SK-N-SH treated with all-trans-retinoic acid at 6 μM for 48 hours (cell line): ENCODE measurements around the gene ATP6V0D1.

ENCODE experiments used
- ATAC-seq: fragments of 200-7000 bp; cut with Tn5 transposase; 3 replicates; pipeline ENCODE4 v1.9.1; 2020; ENCODE audit warnings: mild to moderate bottlenecking, moderate library complexity
- ARNTL ChIP-seq: fragments of 450-650 bp; formaldehyde crosslinking; IDR thresholded peaks from 2 replicates; pipeline ENCODE4 v1.5.0; 2020; ENCODE audit warnings: low read depth, mild to moderate bottlenecking, moderate library complexity, borderline replicate concordance
- BACH2 ChIP-seq: fragments of 250-450 bp; sonication (Bioruptor Pico); IDR thresholded peaks from 2 replicates; pipeline ENCODE4 v1.9.0; 2021; ENCODE audit warnings: mild to moderate bottlenecking, borderline replicate concordance
- CREB5 ChIP-seq: fragments of 250-450 bp; sonication (Bioruptor Pico); IDR thresholded peaks from 2 replicates; pipeline ENCODE4 v1.5.1; 2020; ENCODE audit warnings: low read depth, mild to moderate bottlenecking, moderate library complexity
- CSDC2 ChIP-seq: fragments of 250-450 bp; sonication (Bioruptor Pico); IDR thresholded peaks from 2 replicates; pipeline ENCODE4 v1.5.0; 2020; ENCODE audit warnings: mild to moderate bottlenecking, moderate library complexity
- ESRRG ChIP-seq: fragments of 250-450 bp; sonication (Bioruptor Pico); IDR thresholded peaks from 2 replicates; pipeline ENCODE4 v1.6.1; 2021; ENCODE audit warnings: mild to moderate bottlenecking
- GLIS3 ChIP-seq: fragments of 250-450 bp; sonication (Bioruptor Pico); IDR thresholded peaks from 2 replicates; pipeline ENCODE4 v1.5.0; 2020; ENCODE audit warnings: mild to moderate bottlenecking, moderate library complexity
- ISL1 ChIP-seq: fragments of 250-450 bp; sonication (Bioruptor Pico); IDR thresholded peaks from 2 replicates; pipeline ENCODE4 v2.1.2; 2022; ENCODE audit warnings: mild to moderate bottlenecking, moderate library complexity
- OSR1 ChIP-seq: fragments of 250-450 bp; sonication (Bioruptor Pico); IDR thresholded peaks from 2 replicates; pipeline ENCODE4 v1.8.0; 2022; ENCODE audit warnings: moderate library complexity, mild to moderate bottlenecking, inconsistent platforms
- PATZ1 ChIP-seq: fragments of 250-450 bp; sonication (Bioruptor Pico); IDR thresholded peaks from 2 replicates; pipeline ENCODE4 v1.8.0; 2020; ENCODE audit warnings: mild to moderate bottlenecking, moderate library complexity, borderline replicate concordance
- POU6F1 ChIP-seq: fragments of 250-450 bp; sonication (Bioruptor Pico); IDR thresholded peaks from 2 replicates; pipeline ENCODE4 v1.8.0; 2021; ENCODE audit warnings: low read depth, mild to moderate bottlenecking, moderate library complexity, borderline replicate concordance
- PPARA ChIP-seq: fragments of 250-450 bp; sonication (Bioruptor Pico); IDR thresholded peaks from 2 replicates; pipeline ENCODE4 v1.5.0; 2020; ENCODE audit warnings: mild to moderate bottlenecking, borderline replicate concordance
- RARB ChIP-seq: fragments of 250-450 bp; sonication (Bioruptor Pico); IDR thresholded peaks from 2 replicates; pipeline ENCODE4 v1.8.0; 2021; ENCODE audit warnings: mild to moderate bottlenecking, moderate library complexity
- SNAI2 ChIP-seq: fragments of 250-450 bp; sonication (Bioruptor Pico); IDR thresholded peaks from 2 replicates; pipeline ENCODE4 v1.5.0; 2020; ENCODE audit warnings: mild to moderate bottlenecking, moderate library complexity
- TCF4 ChIP-seq: fragments of 250-450 bp; sonication (Bioruptor Pico); IDR thresholded peaks from 2 replicates; pipeline ENCODE4 v1.8.0; 2021; ENCODE audit warnings: mild to moderate bottlenecking, moderate library complexity, borderline replicate concordance
- TOX ChIP-seq: fragments of 250-450 bp; sonication (Bioruptor Pico); IDR thresholded peaks from 2 replicates; pipeline ENCODE4 v1.8.0; 2021; ENCODE audit warnings: mild to moderate bottlenecking, moderate library complexity, borderline replicate concordance
- TSHZ2 ChIP-seq: fragments of 250-450 bp; sonication (Bioruptor Pico); IDR thresholded peaks from 2 replicates; pipeline ENCODE4 v1.5.0; 2020; ENCODE audit warnings: mild to moderate bottlenecking, moderate library complexity
- ZC3H10 ChIP-seq: fragments of 250-450 bp; sonication (Bioruptor Pico); IDR thresholded peaks from 2 replicates; pipeline ENCODE4 v1.5.1; 2021; ENCODE audit warnings: mild to moderate bottlenecking, moderate library complexity
- ZFP3 ChIP-seq: fragments of 250-450 bp; sonication (Bioruptor Pico); IDR thresholded peaks from 2 replicates; pipeline ENCODE4 v1.5.0; 2020; ENCODE audit warnings: mild to moderate bottlenecking, moderate library complexity
- ZFP30 ChIP-seq: fragments of 450-650 bp; formaldehyde crosslinking; IDR thresholded peaks from 2 replicates; pipeline ENCODE4 v1.5.0; 2022; ENCODE audit warnings: mild to moderate bottlenecking, moderate library complexity
- ZNF565 ChIP-seq: fragments of 450-650 bp; formaldehyde crosslinking; conservative IDR thresholded peaks from 2 replicates; pipeline ENCODE4 v1.5.0; 2020; ENCODE audit warnings: low read depth, mild to moderate bottlenecking, moderate library complexity
- ZNF70 ChIP-seq: fragments of 450-650 bp; formaldehyde crosslinking; IDR thresholded peaks from 2 replicates; pipeline ENCODE4 v1.5.0; 2020; ENCODE audit warnings: mild to moderate bottlenecking, moderate library complexity
- ZNF8 ChIP-seq: fragments of 450-650 bp; formaldehyde crosslinking; IDR thresholded peaks from 2 replicates; pipeline ENCODE4 v1.5.0; 2020; ENCODE audit warnings: mild to moderate bottlenecking, moderate library complexity

Gene ATP6V0D1

GRCh38 chr16:67392301-67393059 is 88.5 kb downstream of the ATP6V0D1 start:
- TF ChIP-seq TCF4 (CRISPR knock-in tag) (no peak), OSR1 (CRISPR knock-in tag) (no peak), GLIS3 (CRISPR knock-in tag) (no peak), ZFP30 (no peak), CSDC2 (CRISPR knock-in tag) (no peak), ZC3H10 (no peak), ZNF8 (no peak), ZNF70 (CRISPR knock-in tag) (no peak), CREB5 (CRISPR knock-in tag) (no peak), RARB (CRISPR knock-in tag) (no peak), PATZ1 (CRISPR knock-in tag) (no peak), ZFP3 (CRISPR knock-in tag) (no peak), BACH2 (CRISPR knock-in tag) (no peak), TOX (CRISPR knock-in tag) (no peak), POU6F1 (CRISPR knock-in tag) (no peak), PPARA (CRISPR knock-in tag) (no peak)
- TF ChIP-seq, all 23 proteins: peak for 0
- ATAC-seq, result no peak; the same call in 2 of the 3 replicates

- TF ChIP-seq ZFP3 (CRISPR knock-in tag) (no peak), ESRRG (CRISPR knock-in tag) (no peak), ZNF565 (no peak), ZNF70 (CRISPR knock-in tag) (no peak), ZC3H10 (no peak), TCF4 (CRISPR knock-in tag) (no peak), ZNF8 (no peak), SNAI2 (CRISPR knock-in tag) (no peak), BACH2 (CRISPR knock-in tag) (no peak), PPARA (CRISPR knock-in tag) (no peak), ISL1 (CRISPR knock-in tag) (no peak), ARNTL (CRISPR knock-in tag) (no peak), TSHZ2 (CRISPR knock-in tag) (no peak)
- TF ChIP-seq, all 23 proteins: peak for 0
- ATAC-seq, result no peak
Measured at GRCh38 chr16:67391424-67392300, 89.3 kb downstream of the ATP6V0D1 start.
